Raji (cell line): ENCODE measurements around the gene ARHGAP42.

ENCODE experiments used
- POLR2A ChIP-seq: IDR thresholded peaks from 2 replicates; pipeline ENCODE4 v1.6.1; 2011; ENCODE audit warnings: low read depth, low read length, control low read depth; ENCODE audit not compliant: insufficient read depth

The ARHGAP42 gene

GRCh38 chr11:100981196-100981824, 294.2 kb downstream of the ARHGAP42 start:
- no peak for TF ChIP-seq POLR2A

GRCh38 chr11:100984668-100985067, 297.6 kb downstream of the ARHGAP42 start:
- no peak for TF ChIP-seq POLR2A

- no peak for TF ChIP-seq POLR2A
Measured at GRCh38 chr11:100990931-100991330, 303.8 kb downstream of the ARHGAP42 start.

DNA sequence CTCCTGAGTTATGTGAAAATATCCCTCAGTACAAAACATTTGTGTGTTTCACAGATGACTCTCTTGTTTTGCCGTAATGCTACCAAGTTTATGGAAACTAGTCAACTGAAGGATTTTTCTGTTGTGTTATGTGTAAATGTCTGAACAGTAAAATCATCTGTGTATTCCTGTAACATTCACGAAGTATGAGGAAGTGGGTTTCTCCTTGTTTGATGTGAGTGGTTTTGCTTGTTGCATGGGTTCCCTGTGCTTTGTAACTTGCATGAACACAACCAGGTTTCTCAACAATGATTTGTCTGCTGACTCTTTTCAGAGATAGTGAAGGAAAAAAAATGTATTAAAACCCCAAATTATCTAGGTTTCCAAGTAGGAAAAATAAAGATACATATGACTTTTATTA, 304.5 kb downstream of the ARHGAP42 start:
- no peak for TF ChIP-seq POLR2A

DNA sequence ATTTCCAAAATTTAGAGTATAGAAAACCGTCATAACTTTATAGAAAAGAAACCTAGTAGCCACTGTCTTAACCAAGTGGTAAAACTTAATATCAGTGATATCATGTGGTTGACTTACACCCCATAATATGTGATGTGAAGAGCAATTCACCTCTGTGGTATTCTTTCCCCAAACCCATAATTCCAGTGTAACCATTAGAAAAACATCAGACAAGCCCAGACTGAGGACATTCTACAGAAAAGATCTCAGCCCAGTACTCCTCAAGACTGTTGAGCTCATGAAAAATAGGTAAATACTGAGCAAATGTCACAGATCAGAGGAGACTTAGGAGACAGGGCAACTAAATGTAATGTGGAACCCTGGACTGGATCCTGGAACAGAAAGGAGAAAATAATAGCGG, 307.9 kb downstream of the ARHGAP42 start:
- no peak for TF ChIP-seq POLR2A

DNA sequence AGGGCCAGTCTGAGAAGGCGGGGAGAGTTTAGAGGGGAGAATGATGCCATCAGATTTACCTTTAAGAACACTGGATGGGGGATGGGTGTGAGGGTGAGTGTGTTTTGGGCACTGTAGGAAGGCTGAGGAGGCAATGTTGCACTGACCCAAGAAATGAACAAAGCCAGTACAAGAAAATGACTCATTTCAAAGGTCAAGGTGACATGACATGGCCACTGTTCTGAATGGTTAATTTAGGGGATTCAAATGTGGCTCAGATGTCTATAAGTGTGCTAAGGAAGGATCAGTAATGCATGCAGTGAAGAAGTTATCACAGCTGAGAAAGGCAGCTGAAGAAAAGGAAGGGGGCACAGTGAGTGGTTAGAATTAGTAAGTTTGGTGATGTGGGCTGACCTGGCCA, 312.7 kb downstream of the ARHGAP42 start:
- TF ChIP-seq POLR2A, result no peak

DNA sequence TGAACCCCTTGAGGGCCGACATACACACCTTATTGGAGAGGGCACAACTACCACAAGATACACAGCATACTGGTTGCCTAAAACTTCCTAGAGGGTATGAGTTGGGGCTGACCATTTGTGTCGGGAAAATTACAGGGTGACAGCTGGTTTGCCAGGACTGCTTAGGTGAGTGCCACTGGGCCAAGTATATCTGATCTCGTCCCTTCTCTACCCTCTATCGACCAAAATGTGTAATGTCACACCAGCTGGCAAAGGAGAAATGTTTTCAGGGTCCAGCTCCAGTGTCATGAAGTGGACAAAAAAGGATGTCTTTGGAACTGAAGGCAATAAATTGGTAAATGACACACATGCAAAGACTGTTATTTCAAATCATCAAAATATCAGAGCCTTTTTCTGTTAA, 316.4 kb downstream of the ARHGAP42 start:
- no peak for TF ChIP-seq POLR2A

DNA sequence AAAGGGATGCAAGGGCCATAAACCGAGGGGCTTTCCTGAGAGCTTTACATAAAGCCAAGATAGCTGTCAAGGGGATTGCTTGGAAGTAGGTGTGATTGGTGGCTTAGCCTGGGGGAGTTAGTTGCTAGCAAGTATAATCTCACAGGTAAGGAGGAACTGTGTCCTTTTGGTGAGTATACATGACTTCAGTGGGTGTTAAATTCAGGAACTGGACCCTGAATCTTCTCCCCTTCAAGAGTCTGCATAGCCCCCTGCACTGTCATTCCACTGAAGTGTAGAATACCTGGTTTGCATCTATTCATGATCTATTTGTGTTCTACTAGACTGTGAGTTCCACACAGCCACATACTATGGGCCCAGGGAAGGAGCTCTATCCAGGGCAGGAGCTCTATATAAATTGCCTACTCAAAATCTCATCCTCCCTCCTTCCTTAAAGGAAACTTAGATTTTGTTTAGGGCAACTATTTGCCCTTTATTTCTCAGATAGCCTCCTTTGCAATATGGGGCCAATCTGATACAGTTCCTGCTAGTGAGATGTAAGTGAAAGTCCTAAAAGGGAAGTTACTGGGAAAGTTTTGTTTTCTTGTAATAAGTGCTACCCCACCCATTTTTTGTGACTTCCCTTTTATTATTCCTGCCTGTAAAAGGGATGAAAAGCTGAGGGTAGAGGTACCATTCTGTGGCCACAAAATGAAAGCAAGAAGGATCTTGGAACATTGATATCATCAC, 322.0 kb downstream of the ARHGAP42 start:
- TF ChIP-seq POLR2A, result no peak

GRCh38 chr11:101009690-101010055, 322.6 kb downstream of the ARHGAP42 start:
- TF ChIP-seq POLR2A, result no peak

DNA sequence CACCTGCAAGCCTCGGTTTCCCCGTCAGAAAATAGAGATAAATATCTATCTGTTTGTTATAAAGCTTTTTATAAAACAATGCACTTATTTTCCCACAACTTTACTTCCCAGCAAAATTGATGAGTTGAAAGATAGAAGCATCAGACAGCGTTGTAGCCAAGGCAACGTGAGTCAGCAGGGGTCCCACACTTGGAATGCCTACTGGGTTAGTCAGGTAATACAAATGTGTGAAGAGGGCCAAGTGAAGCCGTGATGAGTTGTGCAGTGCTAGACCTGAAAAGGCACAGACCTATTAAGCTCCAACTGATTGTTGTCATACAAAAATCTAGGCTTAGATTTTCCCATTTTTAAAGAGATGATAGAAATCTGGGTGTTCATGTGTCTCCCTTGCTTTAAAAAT, 323.8 kb downstream of the ARHGAP42 start:
- TF ChIP-seq POLR2A, result no peak

DNA sequence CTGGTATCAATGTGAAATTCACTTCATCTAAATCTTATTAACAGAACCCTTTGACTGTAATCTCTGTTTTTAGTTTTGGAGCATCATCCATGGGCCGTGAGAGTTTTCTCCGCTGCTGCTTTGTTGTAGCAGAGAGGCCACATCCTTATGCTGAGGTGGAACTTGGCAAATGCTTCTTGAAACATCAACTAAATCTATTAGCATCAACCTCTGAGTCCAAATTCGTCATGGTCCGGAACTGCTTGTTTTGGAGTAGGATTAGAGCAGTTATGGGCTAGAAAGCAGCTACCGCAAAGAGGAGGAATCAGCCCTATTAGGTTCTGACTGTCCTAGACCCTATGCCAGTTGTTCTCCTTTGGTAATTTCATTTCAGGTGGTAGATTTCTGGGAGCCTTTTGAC, 324.8 kb downstream of the ARHGAP42 start:
- TF ChIP-seq POLR2A, result no peak

GRCh38 chr11:101014600-101015285, 327.7 kb downstream of the ARHGAP42 start:
- TF ChIP-seq POLR2A, result no peak

DNA sequence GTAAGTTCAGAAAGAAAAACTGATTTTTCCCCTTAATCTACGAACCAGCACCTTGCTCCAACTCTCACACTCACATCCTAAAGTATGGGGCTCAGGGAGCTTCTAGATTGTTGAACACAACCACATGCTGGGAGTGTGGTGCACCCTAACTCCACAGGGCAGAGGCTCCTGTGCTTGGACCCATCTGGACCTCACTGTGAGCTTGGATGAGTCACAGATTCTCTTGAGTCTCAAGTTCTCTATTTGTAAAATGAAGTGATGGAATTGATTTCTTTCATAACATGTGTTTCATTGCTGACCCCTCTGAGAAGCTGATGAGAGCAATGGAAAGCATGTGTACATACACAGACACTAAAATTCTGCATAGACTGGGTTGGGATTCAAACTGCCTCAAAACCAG, 332.8 kb downstream of the ARHGAP42 start:
- TF ChIP-seq POLR2A, result no peak

DNA sequence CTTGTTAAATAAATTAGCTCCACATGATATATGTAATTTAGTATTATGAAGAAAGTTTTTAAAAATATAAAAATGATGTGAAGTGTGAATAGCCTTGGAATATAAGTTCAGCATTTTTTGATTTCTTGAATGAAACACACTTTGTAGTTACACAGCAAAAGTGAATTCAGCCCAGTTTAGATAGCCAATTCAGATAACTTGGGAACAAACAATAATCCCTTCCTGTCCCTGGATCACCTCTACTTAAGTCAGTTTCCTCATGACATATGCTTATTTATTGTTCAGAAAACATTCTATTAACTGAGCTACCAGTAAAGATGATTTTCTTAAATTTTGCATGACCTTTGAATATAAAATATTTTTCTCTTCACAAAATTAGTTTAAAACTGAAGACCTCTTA, 335.2 kb downstream of the ARHGAP42 start:
- no peak for TF ChIP-seq POLR2A

- no peak for TF ChIP-seq POLR2A
Measured at GRCh38 chr11:101028644-101029043, 341.6 kb downstream of the ARHGAP42 start.

DNA sequence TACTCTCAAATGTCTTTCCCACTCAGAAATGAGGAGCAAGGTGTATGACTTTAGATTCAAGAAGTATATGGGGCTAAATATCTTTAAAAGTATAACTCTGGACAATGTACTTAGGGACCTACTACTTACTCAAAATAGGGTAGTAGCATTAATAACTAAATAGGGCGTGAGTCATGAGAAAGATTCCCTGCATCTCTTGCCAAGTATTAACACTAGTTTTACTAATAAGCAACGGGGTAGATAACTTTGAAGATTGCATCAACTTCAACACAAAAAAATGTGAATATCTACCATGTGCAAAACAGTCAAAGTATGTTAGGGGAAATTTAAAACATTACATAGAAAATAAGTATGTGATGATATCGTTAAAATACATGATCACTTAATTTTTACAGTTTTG, 342.9 kb downstream of the ARHGAP42 start:
- TF ChIP-seq POLR2A, result no peak
